Heart left ventricle (tissue), 16 donors: Measurements from ENCODE around the gene ZNF319. TPM values are rescaled to one million over a fixed set of nuclear protein-coding genes. Genes with fewer than 3 reads are reported as not detected.

ENCODE experiments used
- ATAC-seq, 4 donors: fragments of 200-7000 bp; cut with Tn5 transposase; one replicate each; pipeline ENCODE4 v1.9.1; 2020 to 2022; ENCODE audit warnings: moderate library complexity in 4 of 4, mild to moderate bottlenecking in 3 of 4, moderate number of reproducible peaks in 1 of 4
- DNase-seq, 5 donors: peaks; one replicate each; pipeline ENCODE4 v3.0.0-alpha.2; 2020
- H3K27ac ChIP-seq, 12 donors: fragments of 200-600 bp; sonication (generic) in 4 of 12; one replicate each; pipeline versions ENCODE4 v1.5.0 to v1.8.0; 2016 to 2022; ENCODE audit warnings: mild to moderate bottlenecking in 2 of 12
- H3K27me3 ChIP-seq, 9 donors: fragments of 200-600 bp; sonication (generic) in 2 of 9; one replicate each; pipeline versions ENCODE4 v1.5.1 to v1.8.0; 2016 to 2022; ENCODE audit warnings: mild to moderate bottlenecking in 3 of 9
- H3K36me3 ChIP-seq, 9 donors: fragments of 200-600 bp; sonication (generic) in 2 of 9; one replicate each; pipeline versions ENCODE4 v1.5.0 to v1.8.0; 2018 to 2022; ENCODE audit warnings: mild to moderate bottlenecking in 2 of 9
- H3K4me1 ChIP-seq, 12 donors: fragments of 200-600 bp; sonication (generic) in 4 of 12; one replicate each; pipeline versions ENCODE4 v1.5.0 to v1.8.0; 2016 to 2022; ENCODE audit warnings: mild to moderate bottlenecking in 3 of 12
- H3K4me3 ChIP-seq, 12 donors: fragments of 200-600 bp; sonication (generic) in 4 of 12; one replicate each; pipeline versions ENCODE4 v1.5.0 to v1.8.0; 2017 to 2022; ENCODE audit warnings: mild to moderate bottlenecking in 9 of 12, moderate library complexity in 4 of 12
- H3K9me3 ChIP-seq, 12 donors: fragments of 200-600 bp; sonication (generic) in 4 of 12; one replicate each; pipeline versions ENCODE4 v1.5.0 to v1.8.0; 2016 to 2022; ENCODE audit warnings: mild to moderate bottlenecking in 1 of 12
- POLR2A ChIP-seq, 2 donors: fragments of 450-650 bp; IDR thresholded peaks; one replicate each; pipeline ENCODE4 v1.6.1; 2017; ENCODE audit warnings: antibody characterized with exemption in 2 of 2, mild to moderate bottlenecking in 2 of 2, moderate library complexity in 2 of 2
- WGBS, 4 donors: extraction: QIAGEN DNeasy Blood & Tissue Kit in 2 of 4; methylation state at CpG; one replicate each; pipeline versions ENCODE4 v1.1.5 to v1.1.7; 2013 to 2018; 5-methylcytosine and 5-hydroxymethylcytosine counted together
- intact Hi-C, 10 donors: fragments of 100-400 bp; cut with DNase I; formaldehyde crosslinking; loops; one replicate each; pipeline versions ENCODE4 v1.11.1 to v1.14.2; 2022
- polyA plus RNA-seq, 2 donors: library from polyadenylated mRNA; stranded (reverse); fragments of 200-250 nt; gene quantifications; one replicate each; pipeline ENCODE4 v1.2.3, GENCODE V29; 2013
- total RNA-seq, 9 donors: library from RNA; depleted of rRNA in 2 of 9; stranded (reverse); fragments of >200 nt in 2 of 9; fragmentation: NEBNext Ultra II Directional in 3 of 9; extraction: Animal tissue kit (Norgen Biotek cat#: 25700) in 3 of 9; gene quantifications; one replicate each; pipeline versions ENCODE4 v1.1.0 to v1.2.4, GENCODE V29; 2016 to 2023
- TF ChIP-seq, protein P1 (sequence below), 12 donors: fragments of 200-600 bp; sonication (generic) in 4 of 12; IDR thresholded peaks; one replicate each; pipeline versions ENCODE4 v1.5.0 to v1.8.0; 2018 to 2022; ENCODE audit warnings: antibody characterized with exemption in 12 of 12, mild to moderate bottlenecking in 5 of 12
- donor health status: ischemic (EF 13 %, LVEDD 7.1; RV severe dilation, severe dysfunction).
- donor health status: healthy with polysubstance abuse.
- donor health status: DM: no; HTN: yes; CAD: no.
- donor health status: DM: no; HTN: no; CAD: no.
- donor health status: ischemic (EF 25% LVEDD 6.9; RV normal size, moderate dysfunction).
- donor health status: ischemic (EF 25% LVEDD 5.7; RV mildly dilated, moderate dysfunction).
- donor health status: healthy.
- donor health status: DM: yes; HTN: yes; CAD: no.
- donor health status: ischemic (EF 35%, LVEDD 5.7; RV mildly dilated, moderate dysfunction).
- donor health status: nonischemic (EF 11% LVEDD 7.7; RV severe dilation, severe dysfunction).
- donor health status: DM: yes; HTN: yes; CAD: no.
- donor health status: PGD.
- donor health status: ischemic (EF 29% LVEDD 5.4; RV normal size, mild dysfunction).
- donor health status: nonischemic (EF 23%, LVEDD 6.1; RV moderate dilation, normal function).

ZNF319 gene
- total and polyA plus RNA-seq, 11 donors: 5.6 to 10.5 (median 8.6) TPM

- WGBS, 4 donors: 94 to 97% (median 96%) methylated on average over 27 to 35 of the region's 35 CpGs
- Histone ChIP-seq H3K27ac (no peak overlapping the region), H3K9me3 (no peaks in the 10 kb centered on the region), H3K27me3 (no peaks in the 10 kb centered on the region), H3K4me1 (peaks cover 3 to 64% (median 32%) of the 10 kb centered on the region in 12 donors), H3K4me3 (no peak overlapping the region), H3K36me3 (peaks cover 0 to 50% (median 36%) of the 10 kb centered on the region in 9 donors)
- intact Hi-C loops: loop anchor here in 4 of 10 donors (5.0 to 10.0 kb wide), 3 partner anchors 240 to 420 kb away; no protein-coding TSS in a partner anchor
- no peak for ATAC-seq
- TF ChIP-seq, protein P1, sequence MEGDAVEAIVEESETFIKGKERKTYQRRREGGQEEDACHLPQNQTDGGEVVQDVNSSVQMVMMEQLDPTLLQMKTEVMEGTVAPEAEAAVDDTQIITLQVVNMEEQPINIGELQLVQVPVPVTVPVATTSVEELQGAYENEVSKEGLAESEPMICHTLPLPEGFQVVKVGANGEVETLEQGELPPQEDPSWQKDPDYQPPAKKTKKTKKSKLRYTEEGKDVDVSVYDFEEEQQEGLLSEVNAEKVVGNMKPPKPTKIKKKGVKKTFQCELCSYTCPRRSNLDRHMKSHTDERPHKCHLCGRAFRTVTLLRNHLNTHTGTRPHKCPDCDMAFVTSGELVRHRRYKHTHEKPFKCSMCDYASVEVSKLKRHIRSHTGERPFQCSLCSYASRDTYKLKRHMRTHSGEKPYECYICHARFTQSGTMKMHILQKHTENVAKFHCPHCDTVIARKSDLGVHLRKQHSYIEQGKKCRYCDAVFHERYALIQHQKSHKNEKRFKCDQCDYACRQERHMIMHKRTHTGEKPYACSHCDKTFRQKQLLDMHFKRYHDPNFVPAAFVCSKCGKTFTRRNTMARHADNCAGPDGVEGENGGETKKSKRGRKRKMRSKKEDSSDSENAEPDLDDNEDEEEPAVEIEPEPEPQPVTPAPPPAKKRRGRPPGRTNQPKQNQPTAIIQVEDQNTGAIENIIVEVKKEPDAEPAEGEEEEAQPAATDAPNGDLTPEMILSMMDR (IDR thresholded peaks at IDR 0.05): no peak
- TF ChIP-seq POLR2A (IDR thresholded peaks at IDR 0.05): no peak
- DNase-seq: no peak
Observed at GRCh38 chr16:57997176-57997527, 3.3 kb downstream of the ZNF319 start.

- no peaks in the 10 kb centered on the region for H3K9me3 ChIP-seq
- no peak overlapping the region for H3K4me3 ChIP-seq
- H3K27ac ChIP-seq: no peak overlapping the region
- ATAC-seq (no peak), DNase-seq (no peak)
- 95 to 98% (median 97%) methylated on average over 43 to 62 of the region's 62 CpGs for WGBS, 4 donors
- H3K4me1 ChIP-seq: peaks cover 3 to 58% (median 27%) of the 10 kb centered on the region in 12 donors
- H3K36me3 ChIP-seq: peaks cover 0 to 48% (median 36%) of the 10 kb centered on the region in 9 donors
- no peaks in the 10 kb centered on the region for H3K27me3 ChIP-seq
- TF ChIP-seq, protein P1 (IDR thresholded peaks at IDR 0.05): no peak
- TF ChIP-seq POLR2A (IDR thresholded peaks at IDR 0.05): no peak
- intact Hi-C loops: loop anchor here in 4 of 10 donors (5.0 to 10.0 kb wide), 3 partner anchors 239 to 419 kb away; no protein-coding TSS in a partner anchor
Observed at GRCh38 chr16:57996406-57997175, 3.9 kb downstream of the ZNF319 start.

DNA sequence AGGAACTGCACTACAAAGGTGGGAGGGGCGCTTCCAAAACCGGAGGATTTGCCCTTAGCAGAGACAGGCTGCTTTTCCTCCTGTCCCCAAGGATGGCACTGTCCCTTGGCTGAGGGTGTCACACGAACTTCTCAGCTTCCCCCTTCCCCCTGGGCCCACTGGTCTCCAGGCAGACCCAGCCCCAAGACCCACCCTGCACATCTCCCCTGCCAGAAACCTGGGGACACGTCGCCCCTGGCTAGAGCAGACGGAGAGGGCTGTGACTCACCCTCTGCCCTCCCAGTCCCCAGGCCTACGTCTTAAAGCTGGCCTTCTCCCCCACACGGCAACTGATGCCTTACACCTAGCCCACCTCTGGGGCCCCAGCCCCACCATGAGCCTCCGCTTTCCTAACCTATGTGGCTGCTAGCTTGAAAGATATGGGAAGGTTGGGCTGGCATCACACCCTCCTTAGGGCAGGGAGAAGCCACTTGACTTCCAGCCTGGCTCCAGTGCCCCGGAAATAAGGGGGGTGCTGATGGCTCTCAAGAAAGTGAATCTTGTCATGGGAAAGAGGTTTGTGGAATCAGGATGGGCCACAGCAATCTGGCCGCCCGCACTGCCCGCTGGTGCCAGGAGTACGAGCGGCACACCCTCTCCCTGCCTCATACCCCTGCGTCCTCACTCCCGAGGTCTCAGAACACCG lies 4.6 kb downstream of the ZNF319 start:
- intact Hi-C loops: loop anchor here in 4 of 10 donors (5.0 to 10.0 kb wide), 3 partner anchors 239 to 419 kb away; no protein-coding TSS in a partner anchor

More for the DNA sequence above, 4.6 kb downstream of the ZNF319 start:
- Histone ChIP-seq H3K36me3 (peaks cover 0 to 48% (median 36%) of the 10 kb centered on the region in 9 donors), H3K27ac (peak overlapping the region in 1 of 12 donors; percentile 24), H3K4me1 (peaks cover 3 to 58% (median 27%) of the 10 kb centered on the region in 12 donors), H3K4me3 (no peak overlapping the region), H3K27me3 (no peaks in the 10 kb centered on the region), H3K9me3 (no peaks in the 10 kb centered on the region)
- TF ChIP-seq POLR2A (IDR thresholded peaks at IDR 0.05): no peak
- TF ChIP-seq, protein P1 (IDR thresholded peaks at IDR 0.05): no peak
- ATAC-seq (no peak), DNase-seq (peak in 1 of 5 donors; percentile 28)
- WGBS, 4 donors: 79 to 91% (median 90%) methylated on average over 11 to 18 of the region's 18 CpGs
